Subcutaneous adipose tissue (tissue), 4 donors: ENCODE results near the gene YPEL4. TPM values are rescaled to one million over a fixed set of nuclear protein-coding genes. Genes with fewer than 3 reads are reported as not detected.

Experiments used
- CTCF ChIP-seq: fragments of 450-650 bp; IDR thresholded peaks from one replicate; pipeline ENCODE4 v1.5.1; 2016; ENCODE audit warnings: low read depth, mild to moderate bottlenecking, control low read depth, antibody characterized with exemption, moderate library complexity
- total RNA-seq, 4 donors: library from RNA; depleted of rRNA; stranded (reverse); fragments of >200 nt; gene quantifications; one replicate each; pipeline ENCODE4 v1.1.0, GENCODE V29; 2016

The YPEL4 gene
- total RNA-seq, 4 donors from 2014 or later, result 0.33 to 4.1 (median 2.2) TPM

- no peak for TF ChIP-seq CTCF
These were observed 18.7 kb upstream of the YPEL4 start for GRCh38 chr11:57668434-57668782.

GRCh38 chr11:57667736-57668433 lies 18.2 kb upstream of the YPEL4 start, which contains the start of gene ZDHHC5:
TSS of gene ZDHHC5 (plus strand) at chr11:57668114. CDS start at chr11:57673091, 4,977 bp downstream.
- no peak for TF ChIP-seq CTCF

GRCh38 chr11:57667117-57667735 lies 17.5 kb upstream of the YPEL4 start:
- no peak for TF ChIP-seq CTCF

- TF ChIP-seq CTCF, result no peak
These were observed 14.3 kb upstream of the YPEL4 start for GRCh38 chr11:57663975-57664374.

- no peak for TF ChIP-seq CTCF
These were observed 13.2 kb upstream of the YPEL4 start for GRCh38 chr11:57662893-57663292.

- no peak for TF ChIP-seq CTCF
These were observed 10.0 kb upstream of the YPEL4 start for GRCh38 chr11:57659669-57660068.

- no peak for TF ChIP-seq CTCF
These were observed 8.3 kb upstream of the YPEL4 start for GRCh38 chr11:57658023-57658361.
